HG02938 (cell line): Measurements from ENCODE around the gene RDH5.

ENCODE experiments used
- ATAC-seq: cut with Tn5 transposase; IDR thresholded peaks from one replicate; pipeline ENCODE4 v1.9.1; 2021; ENCODE audit warnings: mild to moderate bottlenecking, moderate library complexity; ENCODE audit not compliant: unreplicated experiment

RDH5 gene

GRCh38 chr12:55695349-55695748 is 24.8 kb upstream of the RDH5 start:
- ATAC-seq, result no peak

- ATAC-seq, result no peak
These were observed 24.1 kb upstream of the RDH5 start for GRCh38 chr12:55696141-55696540.

GRCh38 chr12:55696796-55697462 is 23.3 kb upstream of the RDH5 start:
- no peak for ATAC-seq

GRCh38 chr12:55697686-55698085 is 22.5 kb upstream of the RDH5 start:
- no peak for ATAC-seq

- ATAC-seq, result no peak
These were observed 21.8 kb upstream of the RDH5 start for GRCh38 chr12:55698241-55698955.

GRCh38 chr12:55698965-55699364 is 21.2 kb upstream of the RDH5 start:
- no peak for ATAC-seq

- ATAC-seq, result no peak
These were observed 20.6 kb upstream of the RDH5 start for GRCh38 chr12:55699471-55700055.

GRCh38 chr12:55700255-55701018 is 19.8 kb upstream of the RDH5 start:
- no peak for ATAC-seq

- no peak for ATAC-seq
These were observed 17.3 kb upstream of the RDH5 start for GRCh38 chr12:55702861-55703260.

GRCh38 chr12:55703288-55703687 is 16.9 kb upstream of the RDH5 start:
- no peak for ATAC-seq

GRCh38 chr12:55703901-55704761 is 16.1 kb upstream of the RDH5 start:
- no peak for ATAC-seq

GRCh38 chr12:55704824-55705718 is 15.1 kb upstream of the RDH5 start:
- no peak for ATAC-seq

GRCh38 chr12:55705782-55706402 is 14.3 kb upstream of the RDH5 start:
- ATAC-seq, result no peak

- ATAC-seq, result no peak
These were observed 13.5 kb upstream of the RDH5 start for GRCh38 chr12:55706568-55707218.

- no peak for ATAC-seq
These were observed 12.9 kb upstream of the RDH5 start for GRCh38 chr12:55707219-55707671.

GRCh38 chr12:55707841-55708694 is 12.1 kb upstream of the RDH5 start, which contains the start of gene ITGA7:
Gene ITGA7 (minus strand): TSS chr12:55707904. CDS start chr12:55707682, 222 bp downstream.
- no peak for ATAC-seq

- no peak for ATAC-seq
These were observed 11.4 kb upstream of the RDH5 start for GRCh38 chr12:55708695-55709233.
